Measurements from ENCODE around the gene MBTPS1.

GRCh38 chr16:84085271-84085667 lies 31.5 kb downstream of the MBTPS1 start:
- TF ChIP-seq CTCF (IDR thresholded peaks at IDR 0.05) (no peak), POLR2AphosphoS5 (IDR thresholded peaks at IDR 0.05) (no peak)
